ENCODE measurements around the gene ENTPD2.
"Not testable (repeated sequence)": the region's sequence is repeated elsewhere in the genome, so short reads cannot be mapped to it uniquely, and the experiment has no call there.

Gene ENTPD2

GRCh38 chr9:137014166-137014565 is 39.7 kb downstream of the ENTPD2 start:
- no peak for DNase-seq

GRCh38 chr9:137013571-137013940 is 40.3 kb downstream of the ENTPD2 start:
- no peak for DNase-seq

- DNase-seq: no peak
Measured at GRCh38 chr9:137012694-137013570, 40.9 kb downstream of the ENTPD2 start.

- DNase-seq: no peak
Measured at GRCh38 chr9:137011907-137012675, 41.8 kb downstream of the ENTPD2 start.

- DNase-seq: no peak
Measured at GRCh38 chr9:137011156-137011555, 42.7 kb downstream of the ENTPD2 start.

GRCh38 chr9:137009938-137010732 is 43.7 kb downstream of the ENTPD2 start:
- DNase-seq: no peak

- DNase-seq: no peak
Measured at GRCh38 chr9:137009217-137009616, 44.6 kb downstream of the ENTPD2 start.

GRCh38 chr9:137008312-137008711 is 45.5 kb downstream of the ENTPD2 start:
- no peak for DNase-seq

GRCh38 chr9:137007816-137008270 is 46.0 kb downstream of the ENTPD2 start:
- no peak for DNase-seq

GRCh38 chr9:137007108-137007815 is 46.6 kb downstream of the ENTPD2 start:
- DNase-seq: no peak

- no peak for DNase-seq
Measured at GRCh38 chr9:137006116-137007003, 47.5 kb downstream of the ENTPD2 start.

GRCh38 chr9:137004285-137004684 is 49.6 kb downstream of the ENTPD2 start:
- DNase-seq: not testable (repeated sequence)

GRCh38 chr9:137002646-137003041 is 51.2 kb downstream of the ENTPD2 start:
- no peak for DNase-seq

GRCh38 chr9:137001857-137002645 is 51.8 kb downstream of the ENTPD2 start:
- no peak for DNase-seq

GRCh38 chr9:137000177-137000930 is 53.5 kb downstream of the ENTPD2 start:
- DNase-seq: no peak

Data from NCI-H1930 (cell line).